Measurements from ENCODE around the gene KRT2. TPM values are rescaled to one million over a fixed set of nuclear protein-coding genes. Genes with fewer than 3 reads are reported as not detected.

Gene KRT2
- total and polyA plus RNA-seq, 10 of the 15 experiments (the other 5 are each of a cell fraction or from before 2014, with no cell fraction given), result 0.08 to 0.12 TPM; not detected in 8

DNA sequence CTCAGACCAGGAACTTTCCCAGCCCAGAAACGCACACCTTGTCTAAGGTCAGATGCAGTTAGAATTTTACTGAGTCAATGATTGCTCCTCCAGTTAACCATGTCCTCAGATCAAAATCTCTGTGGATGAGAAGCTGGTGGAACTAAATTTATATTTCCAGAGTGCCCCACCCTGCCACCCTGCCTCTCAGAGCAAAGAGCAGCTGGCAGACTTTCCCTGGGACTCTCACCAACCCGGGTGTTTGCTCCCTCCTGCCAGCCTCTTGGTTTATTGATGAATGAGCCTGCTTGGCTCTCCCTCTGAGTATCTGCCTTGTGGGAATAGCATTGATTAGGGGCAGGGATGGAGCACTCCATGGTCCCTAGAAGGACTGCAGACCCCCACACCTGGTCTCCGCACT lies 34.1 kb upstream of the KRT2 start:
- no peak for TF ChIP-seq BRCA1 (IDR thresholded peaks at IDR 0.05; ENCODE audit: low read depth, low read length)
- TF ChIP-seq, protein P1, sequence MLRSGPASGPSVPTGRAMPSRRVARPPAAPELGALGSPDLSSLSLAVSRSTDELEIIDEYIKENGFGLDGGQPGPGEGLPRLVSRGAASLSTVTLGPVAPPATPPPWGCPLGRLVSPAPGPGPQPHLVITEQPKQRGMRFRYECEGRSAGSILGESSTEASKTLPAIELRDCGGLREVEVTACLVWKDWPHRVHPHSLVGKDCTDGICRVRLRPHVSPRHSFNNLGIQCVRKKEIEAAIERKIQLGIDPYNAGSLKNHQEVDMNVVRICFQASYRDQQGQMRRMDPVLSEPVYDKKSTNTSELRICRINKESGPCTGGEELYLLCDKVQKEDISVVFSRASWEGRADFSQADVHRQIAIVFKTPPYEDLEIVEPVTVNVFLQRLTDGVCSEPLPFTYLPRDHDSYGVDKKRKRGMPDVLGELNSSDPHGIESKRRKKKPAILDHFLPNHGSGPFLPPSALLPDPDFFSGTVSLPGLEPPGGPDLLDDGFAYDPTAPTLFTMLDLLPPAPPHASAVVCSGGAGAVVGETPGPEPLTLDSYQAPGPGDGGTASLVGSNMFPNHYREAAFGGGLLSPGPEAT (IDR thresholded peaks at IDR 0.05; ENCODE audit: low read depth), result no peak
- TF ChIP-seq MYC (IDR thresholded peaks at IDR 0.05; ENCODE audit: insufficient read depth, insufficient read length, insufficient replicate concordance, low read length, severe bottlenecking), result no peak
- TF ChIP-seq SPI1 (IDR thresholded peaks at IDR 0.05; ENCODE audit: borderline replicate concordance, insufficient read depth, low read depth, low read length), result no peak
- no peak for TF ChIP-seq TCF12 (IDR thresholded peaks at IDR 0.05; ENCODE audit: low read depth, low read length)
- TF ChIP-seq CREB1 (IDR thresholded peaks at IDR 0.05; ENCODE audit: low read depth), result no peak
- WGBS (ENCODE audit: insufficient coverage, insufficient replicate concordance, low lambda C conversion rate, missing lambda C conversion rate), result 30% methylated on average over 3 of the region's 3 CpGs
- ChIA-PET CTCF (no interaction called here), POLR2A (no interaction called here), RAD21 (ENCODE audit: unreplicated experiment) (no interaction called here), SMC1A (ENCODE audit: uncharacterized antibody, unreplicated experiment) (no interaction called here)
- ATAC-seq, result no peak
- no peaks in the 10 kb centered on the region for H3K9me3 ChIP-seq (replicated peaks; ENCODE audit: control insufficient read depth, insufficient read depth, low read length)
- peaks cover 4% of the 10 kb centered on the region; the same call in 1 of the 2 replicates for H4K20me1 ChIP-seq (ENCODE audit: control insufficient read depth, insufficient read depth)
- no peak for DNase-seq (ENCODE audit: low read depth, low spot score)
- H3K27me3 ChIP-seq (replicated peaks in 1 of 2; ENCODE audit: control insufficient read depth in 2 of 2, insufficient read depth in 2 of 2, low read length in 1 of 2), result peaks cover 6 to 12% of the 10 kb centered on the region in 2 experiments
- H3K4me3 ChIP-seq, result no peak overlapping the region
- BruUV-seq (replicated peaks), result no TSS peak
- H2AFZ ChIP-seq (ENCODE audit: control insufficient read depth, low read depth, low read length), result no peak overlapping the region
- H3K36me3 ChIP-seq (ENCODE audit: control insufficient read depth in 2 of 2, insufficient read depth in 2 of 2, low read length in 1 of 2), result no peaks in the 10 kb centered on the region
- intact Hi-C loops (cut with micrococcal nuclease; ENCODE audit: unreplicated experiment), result no loop called here
- FAIRE-seq, result no peak
- H3K27ac ChIP-seq (ENCODE audit: control insufficient read depth, insufficient read depth), result no peak overlapping the region
- H3K4me1 ChIP-seq (ENCODE audit: control insufficient read depth, insufficient read depth, low read length), result no peaks in the 10 kb centered on the region
- H3K9ac ChIP-seq (ENCODE audit: control insufficient read depth, insufficient read depth, low read length), result no peak overlapping the region
- H3K79me2 ChIP-seq (ENCODE audit: control insufficient read depth, insufficient read depth, low read length), result no peaks in the 10 kb centered on the region
- in situ Hi-C loops (cut with MboI), result no loop called here
- no peak overlapping the region for H3K4me2 ChIP-seq (ENCODE audit: control insufficient read depth, insufficient read depth)

GRCh38 chr12:52685406-52685890 lies 33.4 kb upstream of the KRT2 start:
- 26% methylated on average over 6 of the region's 6 CpGs for WGBS (ENCODE audit: insufficient coverage, insufficient replicate concordance, low lambda C conversion rate, missing lambda C conversion rate)
- FAIRE-seq (no peak), DNase-seq (ENCODE audit: low read depth, low spot score) (no peak)
- TF ChIP-seq, protein P2, sequence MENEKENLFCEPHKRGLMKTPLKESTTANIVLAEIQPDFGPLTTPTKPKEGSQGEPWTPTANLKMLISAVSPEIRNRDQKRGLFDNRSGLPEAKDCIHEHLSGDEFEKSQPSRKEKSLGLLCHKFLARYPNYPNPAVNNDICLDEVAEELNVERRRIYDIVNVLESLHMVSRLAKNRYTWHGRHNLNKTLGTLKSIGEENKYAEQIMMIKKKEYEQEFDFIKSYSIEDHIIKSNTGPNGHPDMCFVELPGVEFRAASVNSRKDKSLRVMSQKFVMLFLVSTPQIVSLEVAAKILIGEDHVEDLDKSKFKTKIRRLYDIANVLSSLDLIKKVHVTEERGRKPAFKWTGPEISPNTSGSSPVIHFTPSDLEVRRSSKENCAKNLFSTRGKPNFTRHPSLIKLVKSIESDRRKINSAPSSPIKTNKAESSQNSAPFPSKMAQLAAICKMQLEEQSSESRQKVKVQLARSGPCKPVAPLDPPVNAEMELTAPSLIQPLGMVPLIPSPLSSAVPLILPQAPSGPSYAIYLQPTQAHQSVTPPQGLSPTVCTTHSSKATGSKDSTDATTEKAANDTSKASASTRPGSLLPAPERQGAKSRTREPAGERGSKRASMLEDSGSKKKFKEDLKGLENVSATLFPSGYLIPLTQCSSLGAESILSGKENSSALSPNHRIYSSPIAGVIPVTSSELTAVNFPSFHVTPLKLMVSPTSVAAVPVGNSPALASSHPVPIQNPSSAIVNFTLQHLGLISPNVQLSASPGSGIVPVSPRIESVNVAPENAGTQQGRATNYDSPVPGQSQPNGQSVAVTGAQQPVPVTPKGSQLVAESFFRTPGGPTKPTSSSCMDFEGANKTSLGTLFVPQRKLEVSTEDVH (IDR thresholded peaks at IDR 0.05; ENCODE audit: low read depth, partially characterized antibody), result no peak
- TF ChIP-seq HDGF (IDR thresholded peaks at IDR 0.05) (no peak), EP300 (IDR thresholded peaks at IDR 0.05; ENCODE audit: borderline replicate concordance in 1 of 2, control insufficient read depth in 1 of 2, low read depth in 2 of 2, low read length in 2 of 2) (no peak), CREB1 (IDR thresholded peaks at IDR 0.05; ENCODE audit: low read depth) (no peak)
- TF ChIP-seq, protein P3, sequence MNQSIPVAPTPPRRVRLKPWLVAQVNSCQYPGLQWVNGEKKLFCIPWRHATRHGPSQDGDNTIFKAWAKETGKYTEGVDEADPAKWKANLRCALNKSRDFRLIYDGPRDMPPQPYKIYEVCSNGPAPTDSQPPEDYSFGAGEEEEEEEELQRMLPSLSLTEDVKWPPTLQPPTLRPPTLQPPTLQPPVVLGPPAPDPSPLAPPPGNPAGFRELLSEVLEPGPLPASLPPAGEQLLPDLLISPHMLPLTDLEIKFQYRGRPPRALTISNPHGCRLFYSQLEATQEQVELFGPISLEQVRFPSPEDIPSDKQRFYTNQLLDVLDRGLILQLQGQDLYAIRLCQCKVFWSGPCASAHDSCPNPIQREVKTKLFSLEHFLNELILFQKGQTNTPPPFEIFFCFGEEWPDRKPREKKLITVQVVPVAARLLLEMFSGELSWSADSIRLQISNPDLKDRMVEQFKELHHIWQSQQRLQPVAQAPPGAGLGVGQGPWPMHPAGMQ (IDR thresholded peaks at IDR 0.05; ENCODE audit: borderline replicate concordance), result no peak

More at GRCh38 chr12:52685406-52685890, 33.4 kb upstream of the KRT2 start:
- in situ Hi-C loops (cut with MboI) (no loop called here), intact Hi-C loops (cut with micrococcal nuclease; ENCODE audit: unreplicated experiment) (no loop called here)
- Histone ChIP-seq H3K4me3 (no peak overlapping the region), H3K4me1 (ENCODE audit: control insufficient read depth, insufficient read depth, low read length) (no peaks in the 10 kb centered on the region), H2AFZ (ENCODE audit: control insufficient read depth, low read depth, low read length) (no peak overlapping the region), H3K9me3 (replicated peaks; ENCODE audit: control insufficient read depth, insufficient read depth, low read length) (no peaks in the 10 kb centered on the region), H3K9ac (ENCODE audit: control insufficient read depth, insufficient read depth, low read length) (no peak overlapping the region), H3K4me2 (ENCODE audit: control insufficient read depth, insufficient read depth) (no peak overlapping the region), H3K36me3 (ENCODE audit: control insufficient read depth in 2 of 2, insufficient read depth in 2 of 2, low read length in 1 of 2) (no peaks in the 10 kb centered on the region), H3K27ac (ENCODE audit: control insufficient read depth, insufficient read depth) (no peak overlapping the region), H3K27me3 (replicated peaks in 1 of 2; ENCODE audit: control insufficient read depth in 2 of 2, insufficient read depth in 2 of 2, low read length in 1 of 2) (peaks cover 5 to 12% of the 10 kb centered on the region in 2 experiments), H3K79me2 (ENCODE audit: control insufficient read depth, insufficient read depth, low read length) (no peaks in the 10 kb centered on the region), H4K20me1 (ENCODE audit: control insufficient read depth, insufficient read depth) (peaks cover 4% of the 10 kb centered on the region; the same call in 1 of the 2 replicates)
- RAD21 ChIA-PET (ENCODE audit: unreplicated experiment), result no interaction called here
- CTCF ChIA-PET, result no interaction called here
- SMC1A ChIA-PET (ENCODE audit: uncharacterized antibody, unreplicated experiment), result no interaction called here
- POLR2A ChIA-PET, result no interaction called here
- BruUV-seq (replicated peaks), result no TSS peak
- ATAC-seq, result no peak

Measured in GM12878 (cell line).